Left hindlimb (tissue), 1 donor: ENCODE measurements around the gene CDH4.

ENCODE experiments used
- DNase-seq: peaks from one replicate; pipeline ENCODE4 v3.0.0-alpha.2; 2018

The CDH4 gene

GRCh38 chr20:61913423-61914225 is 661.6 kb downstream of the CDH4 start:
- no peak for DNase-seq

GRCh38 chr20:61915101-61915500 is 663.0 kb downstream of the CDH4 start:
- no peak for DNase-seq

- DNase-seq = no peak
These were observed 664.3 kb downstream of the CDH4 start for GRCh38 chr20:61916318-61916891.

- DNase-seq = no peak
These were observed 665.5 kb downstream of the CDH4 start for GRCh38 chr20:61917474-61918145.

- DNase-seq = no peak
These were observed 666.5 kb downstream of the CDH4 start for GRCh38 chr20:61918548-61918947.

GRCh38 chr20:61919239-61919638 is 667.2 kb downstream of the CDH4 start:
- no peak for DNase-seq

GRCh38 chr20:61919675-61920365 is 667.8 kb downstream of the CDH4 start:
- no peak for DNase-seq

- DNase-seq = no peak
These were observed 670.4 kb downstream of the CDH4 start for GRCh38 chr20:61922411-61922810.

GRCh38 chr20:61922936-61923335 is 670.9 kb downstream of the CDH4 start:
- no peak for DNase-seq

GRCh38 chr20:61923371-61924166 is 671.5 kb downstream of the CDH4 start:
- DNase-seq = no peak

- no peak for DNase-seq
These were observed 672.3 kb downstream of the CDH4 start for GRCh38 chr20:61924211-61924857.

GRCh38 chr20:61924858-61925554 is 672.9 kb downstream of the CDH4 start:
- DNase-seq = no peak

- DNase-seq = no peak
These were observed 673.6 kb downstream of the CDH4 start for GRCh38 chr20:61925555-61926252.

- DNase-seq = no peak
These were observed 674.2 kb downstream of the CDH4 start for GRCh38 chr20:61926253-61926613.

GRCh38 chr20:61926796-61927192 is 674.7 kb downstream of the CDH4 start:
- no peak for DNase-seq

GRCh38 chr20:61927193-61927825 is 675.2 kb downstream of the CDH4 start:
- no peak for DNase-seq

GRCh38 chr20:61927826-61928541 is 675.9 kb downstream of the CDH4 start:
- DNase-seq = no peak

- DNase-seq = no peak
These were observed 677.5 kb downstream of the CDH4 start for GRCh38 chr20:61929561-61929960.

- DNase-seq = no peak
These were observed 678.1 kb downstream of the CDH4 start for GRCh38 chr20:61929971-61930666.
